ELF-1 (cell line): ENCODE data around the gene PTPRB.

ENCODE experiments used
- DNase-seq: peaks from one replicate; pipeline ENCODE4 v3.0.0-alpha.2; 2016; ENCODE audit warnings: low read depth, low spot score

Gene PTPRB

DNA sequence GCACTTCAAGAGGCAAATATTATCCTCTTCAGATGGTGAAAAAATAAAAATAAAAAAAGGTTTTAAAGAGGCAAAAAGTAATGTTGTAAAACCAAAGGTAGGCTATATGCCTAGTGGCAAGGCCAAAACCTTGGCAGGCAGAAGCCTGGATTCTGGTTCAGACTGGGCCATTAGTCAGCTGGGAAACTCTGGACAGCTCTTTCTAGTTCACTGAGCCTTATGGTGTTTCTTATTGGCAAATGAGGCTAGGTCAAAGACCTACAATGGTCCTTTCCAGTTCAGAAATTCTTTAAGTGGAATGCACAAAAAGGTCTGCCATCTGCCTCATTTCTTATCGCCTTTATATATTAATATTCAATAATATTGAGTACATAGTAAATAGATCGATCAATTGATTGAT is 44.6 kb downstream of the PTPRB start:
- no peak for DNase-seq

- no peak for DNase-seq
Observed at GRCh38 chr12:70590549-70591226, 46.5 kb downstream of the PTPRB start.

DNA sequence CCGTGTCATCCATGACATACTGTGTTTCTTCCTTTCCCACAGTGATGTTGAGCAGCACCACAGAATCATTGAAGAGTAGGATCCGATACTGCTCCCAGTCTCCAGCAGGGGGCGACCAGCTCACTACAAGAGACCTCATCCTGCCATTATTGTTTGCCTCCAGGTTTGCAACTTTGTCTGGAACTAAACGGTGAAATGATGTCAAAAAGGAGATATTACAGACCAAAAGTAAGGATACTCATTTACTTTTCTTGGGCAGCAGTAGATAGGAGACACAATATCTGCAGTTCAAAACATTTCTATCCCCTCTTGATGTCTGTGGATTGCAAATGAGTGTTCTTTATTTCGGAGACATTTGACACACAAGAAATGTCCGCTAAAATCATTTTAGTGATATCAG is 47.2 kb downstream of the PTPRB start:
- DNase-seq: peak; percentile 65

GRCh38 chr12:70584332-70584731 is 52.9 kb downstream of the PTPRB start:
- no peak for DNase-seq

DNA sequence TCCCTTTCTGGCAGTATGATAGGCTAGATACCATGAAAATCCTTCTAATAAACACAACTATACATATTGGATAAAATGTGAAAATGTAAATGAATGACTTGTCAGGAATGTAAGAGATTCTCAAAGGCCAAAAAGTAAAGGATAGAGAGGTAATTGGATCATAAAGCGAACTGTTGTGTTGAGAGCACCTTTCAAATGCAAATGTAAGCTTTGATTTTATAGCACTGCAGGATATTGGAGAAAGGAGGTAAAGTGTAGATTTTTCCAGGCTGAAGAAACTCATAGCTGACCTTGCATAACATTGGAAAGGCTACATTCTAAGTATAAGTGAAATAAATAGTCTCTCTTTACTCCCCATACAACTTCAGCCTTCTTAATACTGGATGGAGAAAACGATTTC is 54.0 kb downstream of the PTPRB start:
- no peak for DNase-seq

DNA sequence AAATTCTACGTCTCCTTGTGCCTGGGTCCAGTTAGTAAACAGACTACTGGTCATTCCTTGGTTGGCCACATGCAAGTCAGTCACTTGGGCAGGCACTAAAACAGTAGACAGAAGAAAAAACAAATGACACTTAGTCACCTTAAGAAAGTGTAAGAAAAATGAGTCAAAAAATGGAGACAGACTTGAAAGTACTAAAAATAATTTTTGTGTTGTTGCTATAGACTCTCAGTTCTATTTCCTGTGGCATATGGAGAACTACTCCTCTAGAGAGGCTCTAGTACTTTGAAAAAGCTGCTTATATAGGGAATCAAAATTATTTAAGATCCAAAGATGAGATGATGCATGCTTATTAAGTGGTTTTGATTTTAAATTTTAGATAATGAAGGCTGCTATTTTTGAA is 56.0 kb downstream of the PTPRB start:
- no peak for DNase-seq

DNA sequence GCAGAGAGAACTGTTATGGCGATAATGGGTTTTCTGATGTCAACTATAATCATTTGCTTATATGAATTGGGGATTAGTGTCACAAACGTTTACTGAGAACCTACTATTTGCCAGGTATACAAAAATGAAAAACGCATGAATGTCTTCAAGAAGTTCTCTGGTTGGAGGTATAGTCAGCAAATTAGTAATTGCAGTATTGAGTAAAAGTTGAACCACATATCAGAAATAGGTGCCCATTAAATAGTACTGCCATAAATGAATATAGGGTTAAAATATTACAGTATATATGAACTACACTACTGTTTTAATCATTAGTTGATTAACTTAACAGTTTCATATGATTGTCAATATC is 60.0 kb downstream of the PTPRB start:
- no peak for DNase-seq

- peak; percentile 49 for DNase-seq
Observed at GRCh38 chr12:70576341-70577282, 60.6 kb downstream of the PTPRB start.

DNA sequence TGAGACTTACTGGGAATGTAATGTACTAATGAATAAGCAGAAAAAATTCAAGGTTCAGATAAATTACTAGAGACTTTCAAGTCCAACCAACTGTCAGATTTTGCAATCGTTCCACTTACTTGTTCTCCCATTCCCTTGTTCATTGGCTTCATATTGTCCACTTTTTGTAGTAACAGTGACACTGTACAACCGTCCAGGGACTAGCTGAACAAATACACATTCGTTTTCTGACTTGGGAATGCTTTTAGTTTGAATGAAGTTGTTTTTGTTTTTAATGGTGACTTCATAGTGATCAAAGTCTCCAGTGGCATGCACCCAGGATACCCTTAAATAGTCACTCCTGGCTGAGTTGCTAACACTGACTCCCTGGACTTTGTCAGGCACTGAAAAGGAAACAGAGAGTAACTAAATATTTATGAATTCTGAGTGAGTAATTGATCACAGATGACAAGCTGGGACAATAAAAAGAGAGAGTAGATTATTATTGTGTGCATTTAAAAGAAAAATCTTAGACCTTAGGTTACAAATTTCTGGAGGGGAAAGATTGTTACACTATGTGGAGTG is 65.4 kb downstream of the PTPRB start:
- DNase-seq: no peak

DNA sequence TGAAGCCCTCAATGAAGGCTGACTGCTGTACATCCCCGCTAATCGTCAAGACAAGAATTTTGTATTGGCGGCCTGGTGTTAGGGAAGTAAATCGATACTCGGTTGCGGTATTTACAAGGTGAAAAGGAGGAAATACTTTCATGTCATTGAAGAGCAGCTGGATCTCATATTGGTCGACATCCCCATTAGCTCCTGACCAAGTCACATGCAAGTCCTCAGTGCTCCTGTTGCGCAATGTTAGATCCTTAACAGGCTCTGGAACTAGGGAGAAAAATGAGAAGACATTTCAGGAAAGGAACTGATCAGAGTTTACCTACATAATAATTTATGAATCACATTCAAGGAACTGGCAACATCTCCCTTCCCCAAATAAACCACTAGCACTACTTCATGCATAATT is 66.2 kb downstream of the PTPRB start:
- DNase-seq: no peak

DNA sequence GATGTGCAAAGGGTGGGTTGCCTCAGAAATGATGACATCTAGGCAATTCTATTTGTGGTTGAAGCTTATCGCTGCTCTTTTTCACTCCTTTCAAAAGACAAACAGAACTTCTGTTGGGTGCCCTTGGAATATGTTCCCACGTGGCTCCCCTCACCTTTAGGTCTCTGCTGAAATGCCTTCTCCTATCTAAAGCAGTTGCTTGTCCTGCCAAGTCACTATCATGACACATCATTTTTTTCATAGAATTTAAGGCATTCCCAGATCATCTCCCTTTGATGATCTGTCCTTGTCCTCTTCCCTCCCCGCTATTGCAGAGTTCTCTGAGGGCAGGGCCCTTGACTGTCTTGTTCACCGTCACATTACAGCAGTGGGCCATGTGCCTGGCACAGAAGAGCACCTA is 75.7 kb downstream of the PTPRB start:
- DNase-seq: no peak

DNA sequence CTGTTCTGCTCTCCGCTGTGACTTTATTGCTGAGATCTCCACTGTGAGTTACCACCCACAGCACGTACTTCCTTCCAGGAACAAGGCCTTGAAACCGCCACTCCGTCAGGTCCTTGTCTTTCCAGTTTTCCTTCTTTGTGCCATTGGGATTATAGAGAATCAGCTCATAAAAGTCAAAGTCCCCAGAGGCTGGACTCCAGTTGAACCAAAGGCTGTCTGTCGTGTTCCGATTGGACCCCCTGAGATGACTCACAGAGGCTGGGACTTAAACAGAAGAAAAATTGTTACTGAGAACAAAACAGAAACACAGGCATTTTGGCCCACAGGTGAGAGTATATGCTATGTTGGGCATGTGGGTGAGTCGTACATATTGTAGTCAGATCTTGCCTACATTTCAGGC is 76.6 kb downstream of the PTPRB start:
- DNase-seq: no peak

DNA sequence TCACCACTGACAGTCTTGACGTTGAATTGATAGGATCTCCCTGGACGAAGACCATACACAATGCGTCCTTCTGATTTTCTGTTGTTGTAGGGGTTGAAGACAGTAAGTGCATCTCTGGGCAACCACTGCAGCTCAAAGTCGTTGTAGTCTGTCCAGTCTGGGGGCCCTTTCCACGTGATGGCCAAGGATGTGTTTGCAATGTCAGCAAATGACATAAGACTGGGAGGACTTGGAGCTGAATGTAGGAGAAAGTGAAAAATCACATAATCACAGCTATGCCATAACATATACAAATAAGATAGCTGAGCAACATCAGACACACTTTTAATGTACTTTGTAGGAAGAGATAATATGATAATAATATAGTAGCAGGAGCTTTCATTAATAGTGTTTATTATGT is 77.8 kb downstream of the PTPRB start:
- DNase-seq: no peak

DNA sequence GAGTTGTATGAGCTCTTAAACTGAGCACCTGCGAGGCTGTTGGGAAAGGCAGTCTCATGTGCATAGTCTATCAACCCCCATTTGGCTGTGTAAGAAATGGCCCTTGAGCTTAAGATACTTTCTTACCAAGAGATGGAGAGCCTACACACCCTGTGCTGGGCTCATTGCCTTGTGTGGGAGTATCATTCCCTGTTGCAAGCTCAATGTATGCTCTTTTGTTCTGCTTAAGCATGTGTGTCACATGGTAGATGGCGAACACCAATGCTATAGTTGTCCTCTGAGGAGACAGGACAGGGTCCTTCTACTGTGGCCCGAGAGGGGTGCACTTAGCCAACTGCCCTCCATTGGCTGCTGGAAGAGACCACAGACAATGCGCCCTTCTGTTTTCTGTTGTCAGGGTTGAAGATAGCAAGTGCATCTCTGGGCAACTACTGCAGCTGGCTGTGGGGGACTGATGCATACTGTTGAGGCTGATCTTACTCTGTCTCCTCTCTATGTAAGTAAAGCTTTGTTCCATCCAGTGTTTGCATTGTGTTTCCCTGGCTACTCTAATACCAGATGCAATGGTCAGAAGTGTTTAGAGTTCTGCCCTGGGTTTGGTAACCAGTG is 79.5 kb downstream of the PTPRB start:
- DNase-seq: no peak

- DNase-seq: no peak
Observed at GRCh38 chr12:70556179-70556869, 80.9 kb downstream of the PTPRB start.

GRCh38 chr12:70555081-70555480 is 82.1 kb downstream of the PTPRB start:
- peak; percentile 39 for DNase-seq

DNA sequence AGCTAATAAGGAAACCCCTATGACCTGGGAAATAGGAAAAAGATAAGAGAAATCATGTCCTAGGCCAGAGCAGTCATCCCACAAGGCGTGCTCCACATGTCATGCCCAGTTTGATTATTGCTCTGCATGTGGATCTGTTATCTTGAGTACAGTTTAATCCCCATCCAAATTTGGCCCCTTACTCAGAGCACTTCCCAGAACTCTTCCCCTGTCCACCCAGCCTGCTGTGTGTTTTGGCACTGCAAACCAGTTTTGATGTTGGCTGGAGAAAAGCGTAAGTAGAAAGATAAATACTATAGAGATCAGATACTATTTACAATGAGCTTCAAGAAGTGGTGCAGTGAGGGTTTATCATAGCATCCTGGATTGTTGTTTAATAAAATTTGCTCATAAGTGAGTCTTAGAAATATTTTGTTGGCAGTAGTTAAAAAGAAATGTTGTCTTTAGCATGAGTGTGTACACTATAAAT is 83.8 kb downstream of the PTPRB start:
- no peak for DNase-seq

GRCh38 chr12:70551731-70552130 is 85.5 kb downstream of the PTPRB start:
- no peak for DNase-seq

- no peak for DNase-seq
Observed at GRCh38 chr12:70550180-70550577, 87.0 kb downstream of the PTPRB start.

DNA sequence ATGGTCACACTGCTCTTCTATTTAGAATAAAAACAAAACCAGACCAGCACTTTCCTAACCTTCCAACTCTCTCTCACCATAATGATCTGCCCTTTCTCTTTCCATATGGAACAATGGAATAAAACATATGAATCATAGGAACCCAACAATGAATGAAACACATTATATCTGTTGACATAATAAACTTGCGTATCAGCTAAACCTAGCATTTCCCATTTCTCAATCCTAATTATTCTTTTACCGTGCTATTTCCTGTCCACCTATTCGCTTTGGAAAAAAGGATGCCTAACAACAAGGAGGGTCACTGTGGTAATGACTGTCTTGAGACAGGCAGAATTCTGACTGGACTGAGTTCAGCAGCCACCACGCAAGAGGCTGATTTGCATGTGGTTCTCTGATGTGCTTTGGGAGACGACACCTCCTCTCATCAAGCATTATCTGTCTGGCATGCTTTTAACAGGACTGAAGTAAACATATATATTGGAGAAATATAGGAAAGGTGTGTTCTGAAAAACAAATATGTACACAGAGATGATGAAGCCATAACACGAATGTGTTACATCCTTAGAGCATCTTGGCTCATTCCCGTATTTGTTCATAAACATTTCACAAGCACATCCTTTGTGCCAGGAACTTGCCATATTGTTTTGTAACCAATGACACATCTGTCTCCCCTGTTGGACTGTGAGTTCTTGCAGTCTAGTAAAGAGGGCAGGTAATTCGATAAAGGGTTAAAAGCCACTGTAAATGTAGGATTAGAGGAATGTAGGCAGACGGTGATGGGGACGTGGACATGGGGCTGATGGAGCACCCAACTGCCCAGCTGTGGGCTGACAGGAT is 87.7 kb downstream of the PTPRB start:
- no peak for DNase-seq

DNA sequence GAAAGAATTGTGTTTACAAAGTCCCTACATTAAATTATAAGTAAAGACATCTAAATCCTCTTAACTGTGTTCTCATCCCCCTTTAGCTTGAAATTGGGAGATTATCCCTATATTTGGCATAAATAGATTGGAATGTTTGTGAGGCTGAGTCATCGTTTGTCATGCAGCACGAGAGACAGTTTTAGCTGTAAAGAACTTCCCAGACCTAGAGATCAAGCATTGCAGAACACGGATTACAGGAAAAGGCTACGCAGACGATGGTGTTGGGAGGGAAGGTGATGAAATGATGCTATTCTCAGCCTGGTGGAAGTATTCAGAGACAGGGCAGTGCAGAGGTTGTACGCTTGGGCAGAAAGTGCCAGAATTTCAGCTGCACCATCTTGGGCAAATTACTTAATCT is 93.8 kb downstream of the PTPRB start:
- DNase-seq: peak; percentile 45
